ENCODE measurements around the gene CLDN9.

DNA sequence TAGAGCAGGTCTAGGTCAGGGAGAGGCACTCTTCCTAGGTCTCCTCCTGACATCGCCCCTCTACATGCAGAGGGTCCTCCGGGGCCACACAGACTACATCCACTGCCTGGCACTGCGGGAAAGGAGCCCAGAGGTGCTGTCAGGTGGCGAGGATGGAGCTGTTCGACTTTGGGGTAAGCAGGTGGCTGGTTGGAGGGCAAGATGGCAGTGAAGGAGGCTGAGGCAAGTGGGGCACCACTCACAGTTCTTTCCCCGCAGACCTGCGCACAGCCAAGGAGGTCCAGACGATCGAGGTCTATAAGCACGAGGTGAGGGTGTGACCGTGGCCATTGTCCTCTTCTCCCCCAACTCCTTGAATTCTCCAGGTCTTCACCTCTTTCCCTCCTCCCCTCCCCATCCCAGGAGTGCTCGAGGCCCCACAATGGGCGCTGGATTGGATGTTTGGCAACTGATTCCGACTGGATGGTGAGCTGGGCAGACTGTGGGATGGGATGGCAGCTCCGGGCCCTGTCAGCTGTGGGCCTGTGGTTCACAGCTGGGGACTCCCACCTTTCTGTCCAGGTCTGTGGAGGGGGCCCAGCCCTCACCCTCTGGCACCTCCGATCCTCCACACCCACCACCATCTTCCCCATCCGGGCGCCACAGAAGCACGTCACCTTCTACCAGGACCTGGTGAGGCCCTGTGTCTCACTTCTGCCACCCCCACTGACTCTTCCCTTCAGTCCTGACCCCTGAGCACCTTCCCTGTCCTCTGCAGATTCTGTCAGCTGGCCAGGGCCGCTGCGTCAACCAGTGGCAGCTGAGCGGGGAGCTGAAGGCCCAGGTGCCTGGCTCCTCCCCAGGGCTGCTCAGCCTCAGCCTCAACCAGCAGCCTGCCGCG lies 14.1 kb downstream of the CLDN9 start:
- TF ChIP-seq, protein P1, sequence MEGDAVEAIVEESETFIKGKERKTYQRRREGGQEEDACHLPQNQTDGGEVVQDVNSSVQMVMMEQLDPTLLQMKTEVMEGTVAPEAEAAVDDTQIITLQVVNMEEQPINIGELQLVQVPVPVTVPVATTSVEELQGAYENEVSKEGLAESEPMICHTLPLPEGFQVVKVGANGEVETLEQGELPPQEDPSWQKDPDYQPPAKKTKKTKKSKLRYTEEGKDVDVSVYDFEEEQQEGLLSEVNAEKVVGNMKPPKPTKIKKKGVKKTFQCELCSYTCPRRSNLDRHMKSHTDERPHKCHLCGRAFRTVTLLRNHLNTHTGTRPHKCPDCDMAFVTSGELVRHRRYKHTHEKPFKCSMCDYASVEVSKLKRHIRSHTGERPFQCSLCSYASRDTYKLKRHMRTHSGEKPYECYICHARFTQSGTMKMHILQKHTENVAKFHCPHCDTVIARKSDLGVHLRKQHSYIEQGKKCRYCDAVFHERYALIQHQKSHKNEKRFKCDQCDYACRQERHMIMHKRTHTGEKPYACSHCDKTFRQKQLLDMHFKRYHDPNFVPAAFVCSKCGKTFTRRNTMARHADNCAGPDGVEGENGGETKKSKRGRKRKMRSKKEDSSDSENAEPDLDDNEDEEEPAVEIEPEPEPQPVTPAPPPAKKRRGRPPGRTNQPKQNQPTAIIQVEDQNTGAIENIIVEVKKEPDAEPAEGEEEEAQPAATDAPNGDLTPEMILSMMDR (IDR thresholded peaks at IDR 0.05) = no peak
- no peak for TF ChIP-seq POLR2A (IDR thresholded peaks at IDR 0.05)
